ENCODE measurements around the gene CEACAM21.

The CEACAM21 gene

GRCh38 chr19:41587838-41588210, 11.9 kb downstream of the CEACAM21 start:
- no peak for DNase-seq

- no peak for DNase-seq
Measured at GRCh38 chr19:41588497-41589209, 12.7 kb downstream of the CEACAM21 start.

- no peak for DNase-seq
Measured at GRCh38 chr19:41589371-41589770, 13.4 kb downstream of the CEACAM21 start.

GRCh38 chr19:41590936-41591335, 15.0 kb downstream of the CEACAM21 start:
- no peak for DNase-seq

DNA sequence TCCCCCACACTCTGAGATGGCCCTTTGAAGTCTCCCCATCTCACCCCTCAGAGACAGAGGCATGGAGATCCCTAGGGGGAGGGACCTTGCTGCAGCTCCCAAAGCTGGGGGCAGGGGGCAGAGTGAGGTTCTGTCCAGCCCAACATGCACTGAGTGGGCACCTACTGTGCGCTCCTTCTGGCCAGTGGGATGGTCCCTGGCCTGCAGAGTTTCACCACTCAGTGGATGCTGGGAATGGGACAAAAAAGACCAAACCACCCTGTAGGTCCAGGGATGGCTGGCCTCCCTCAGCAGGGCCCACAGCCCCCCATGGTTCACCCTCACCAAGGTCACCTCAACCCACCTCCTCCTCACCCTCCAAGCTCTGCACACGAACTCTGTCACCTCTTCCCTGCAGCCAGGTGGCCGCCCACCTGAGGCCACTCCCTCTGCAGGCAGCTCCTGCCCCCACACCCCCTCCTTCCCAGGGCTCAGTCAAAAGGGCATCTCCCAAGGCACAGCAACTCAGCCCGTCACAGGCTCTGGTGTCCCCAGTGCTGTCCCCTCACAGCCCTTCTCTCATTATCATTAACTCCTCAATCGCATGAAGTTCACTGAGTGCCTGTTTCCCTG, 16.1 kb downstream of the CEACAM21 start:
- no peak for DNase-seq

DNA sequence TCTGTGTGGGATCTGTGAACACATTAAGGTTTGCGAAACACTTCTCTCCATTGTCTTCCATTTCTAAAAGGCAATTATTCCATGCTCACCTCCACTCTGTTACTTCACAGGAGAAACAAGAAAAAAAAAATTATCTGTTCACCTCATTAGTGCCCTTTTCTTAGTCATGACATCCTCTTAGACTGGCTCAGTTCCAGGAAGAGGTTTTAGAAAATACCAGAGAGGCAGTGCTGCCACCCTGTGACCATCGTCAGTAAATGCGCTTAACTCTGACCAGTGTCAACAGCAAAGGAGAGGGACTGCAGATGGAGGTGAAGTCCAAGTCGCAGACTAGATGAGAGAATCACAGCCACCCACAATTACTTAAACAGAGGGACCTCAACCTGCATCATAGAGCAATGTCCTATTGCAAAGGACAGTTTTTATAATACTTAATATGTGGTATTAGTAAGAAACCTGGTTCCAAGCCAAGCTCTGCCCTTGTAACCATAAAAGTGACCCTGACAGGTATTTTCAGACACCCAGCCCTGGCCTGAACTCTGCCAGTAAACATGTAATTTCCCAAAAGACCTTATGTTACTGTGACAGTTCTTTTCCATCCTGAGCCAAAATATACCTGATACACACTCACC, 19.4 kb downstream of the CEACAM21 start:
- DNase-seq = peak; percentile 75

- DNase-seq = no peak
Measured at GRCh38 chr19:41595890-41596280, 19.9 kb downstream of the CEACAM21 start.

- peak; percentile 92 for DNase-seq
Measured at GRCh38 chr19:41597600-41598041, 21.7 kb downstream of the CEACAM21 start.

GRCh38 chr19:41599175-41599966, 23.4 kb downstream of the CEACAM21 start:
- DNase-seq = peak; percentile 5

GRCh38 chr19:41601771-41602170, 25.8 kb downstream of the CEACAM21 start:
- DNase-seq = no peak

DNA sequence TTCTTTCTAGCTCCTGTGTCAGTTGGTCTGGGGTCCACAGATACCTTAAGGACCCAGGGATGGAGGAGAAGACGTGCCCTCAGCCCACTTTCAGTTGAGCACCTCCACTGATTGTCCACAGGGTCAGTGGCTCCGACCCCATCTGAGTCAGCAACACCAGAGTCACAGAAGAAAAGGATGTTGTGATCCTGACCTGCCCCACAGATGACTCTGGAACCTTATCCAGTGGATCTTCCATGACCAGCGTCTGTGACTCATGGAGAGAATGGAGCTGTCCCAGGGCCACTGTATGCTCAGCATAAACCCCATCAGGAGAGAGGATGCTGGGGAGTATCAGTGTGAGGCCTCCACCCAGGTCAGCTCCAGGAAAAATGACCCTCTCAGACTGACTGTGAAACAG, 28.9 kb downstream of the CEACAM21 start:
- DNase-seq = no peak

DNA sequence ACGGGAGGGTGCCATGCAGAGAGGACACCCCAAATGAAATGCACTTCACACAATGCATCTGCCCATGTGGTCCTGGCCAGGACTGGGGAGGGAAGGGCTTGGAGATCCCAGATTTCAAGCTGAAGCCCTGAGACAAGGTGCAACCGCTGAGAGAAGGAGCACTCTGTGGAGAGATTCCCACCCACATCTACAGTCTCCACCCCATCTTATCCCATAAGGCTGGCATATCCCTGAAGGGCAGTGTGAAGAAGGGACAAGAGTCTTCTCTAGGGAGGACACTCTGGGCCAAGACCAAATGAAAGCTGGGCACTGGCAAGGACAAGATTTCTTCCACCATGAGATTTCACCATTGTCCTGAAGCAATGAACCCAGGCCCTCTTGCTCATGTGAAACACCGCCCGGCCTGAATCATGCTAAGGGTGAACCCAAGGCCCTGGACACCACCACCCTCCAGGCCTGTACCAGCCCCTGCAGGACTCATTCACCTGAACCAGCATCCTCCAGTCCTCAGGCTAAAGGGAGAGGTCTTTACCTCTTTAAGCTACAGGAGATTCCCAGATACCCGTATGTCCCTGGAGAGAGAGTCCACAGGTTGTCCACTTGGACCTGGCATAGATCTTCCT, 30.4 kb downstream of the CEACAM21 start:
- DNase-seq = no peak

- DNase-seq = no peak
Measured at GRCh38 chr19:41607668-41608067, 31.7 kb downstream of the CEACAM21 start.

DNA sequence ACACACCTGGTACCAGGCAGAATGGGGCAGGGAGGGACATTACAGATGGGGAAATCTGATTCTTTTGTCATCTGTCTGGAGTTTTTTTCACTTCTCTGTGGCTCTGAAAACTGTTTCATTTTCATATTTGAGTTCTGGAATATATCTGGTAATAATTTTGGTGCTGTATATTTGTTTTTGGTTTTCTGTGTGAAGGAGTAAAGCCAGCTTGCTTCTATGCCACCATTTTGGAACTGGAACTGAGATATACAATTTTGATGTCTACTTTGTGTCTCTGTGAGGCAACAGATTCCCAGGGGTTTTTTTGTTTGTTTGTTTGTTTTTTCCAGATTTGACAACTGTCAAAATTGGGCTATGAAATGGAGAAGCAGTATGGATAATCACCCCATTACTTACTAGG, 34.8 kb downstream of the CEACAM21 start:
- no peak for DNase-seq

GRCh38 chr19:41612483-41612882, 36.5 kb downstream of the CEACAM21 start:
- no peak for DNase-seq

- DNase-seq = no peak
Measured at GRCh38 chr19:41615207-41615606, 39.2 kb downstream of the CEACAM21 start.

DNA sequence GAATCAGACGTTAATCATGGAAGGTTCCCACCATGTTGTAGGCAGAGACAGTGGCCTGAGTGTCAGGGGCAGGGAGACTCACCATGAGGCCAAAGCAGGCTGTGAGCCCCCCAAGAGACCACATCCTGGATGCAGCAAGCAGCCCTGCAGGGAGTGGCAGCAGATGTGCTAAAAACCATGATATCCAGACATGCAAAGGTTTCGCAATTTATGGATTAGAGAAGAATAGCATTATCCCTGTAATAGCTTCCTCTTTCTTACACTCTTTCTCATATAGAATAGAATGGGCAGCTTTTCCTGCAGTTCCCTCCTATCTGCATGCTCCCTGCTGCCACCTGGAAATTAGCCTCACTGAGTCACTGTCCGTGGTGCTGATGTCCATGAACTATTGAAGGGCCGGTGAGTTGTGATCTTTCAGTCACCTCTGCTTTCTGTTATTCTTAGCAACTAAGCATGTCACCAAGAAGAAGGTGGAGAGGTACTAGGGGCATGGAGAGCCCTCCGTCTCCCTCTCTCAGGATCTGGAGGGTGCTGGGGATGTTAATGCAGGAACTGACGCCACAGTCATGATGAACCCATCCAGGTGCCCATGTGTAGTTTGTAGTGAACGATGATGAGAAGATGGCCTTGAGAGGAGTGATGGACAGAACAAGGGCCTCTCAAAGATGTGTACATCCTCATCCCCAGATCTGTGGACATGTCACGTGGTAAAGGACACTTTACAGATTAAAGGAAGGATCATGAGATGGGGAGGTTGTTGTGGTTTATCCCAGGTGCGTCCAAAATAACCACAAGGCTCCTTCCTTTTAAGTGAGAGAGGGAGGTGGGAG, 41.0 kb downstream of the CEACAM21 start:
- DNase-seq = no peak

DNA sequence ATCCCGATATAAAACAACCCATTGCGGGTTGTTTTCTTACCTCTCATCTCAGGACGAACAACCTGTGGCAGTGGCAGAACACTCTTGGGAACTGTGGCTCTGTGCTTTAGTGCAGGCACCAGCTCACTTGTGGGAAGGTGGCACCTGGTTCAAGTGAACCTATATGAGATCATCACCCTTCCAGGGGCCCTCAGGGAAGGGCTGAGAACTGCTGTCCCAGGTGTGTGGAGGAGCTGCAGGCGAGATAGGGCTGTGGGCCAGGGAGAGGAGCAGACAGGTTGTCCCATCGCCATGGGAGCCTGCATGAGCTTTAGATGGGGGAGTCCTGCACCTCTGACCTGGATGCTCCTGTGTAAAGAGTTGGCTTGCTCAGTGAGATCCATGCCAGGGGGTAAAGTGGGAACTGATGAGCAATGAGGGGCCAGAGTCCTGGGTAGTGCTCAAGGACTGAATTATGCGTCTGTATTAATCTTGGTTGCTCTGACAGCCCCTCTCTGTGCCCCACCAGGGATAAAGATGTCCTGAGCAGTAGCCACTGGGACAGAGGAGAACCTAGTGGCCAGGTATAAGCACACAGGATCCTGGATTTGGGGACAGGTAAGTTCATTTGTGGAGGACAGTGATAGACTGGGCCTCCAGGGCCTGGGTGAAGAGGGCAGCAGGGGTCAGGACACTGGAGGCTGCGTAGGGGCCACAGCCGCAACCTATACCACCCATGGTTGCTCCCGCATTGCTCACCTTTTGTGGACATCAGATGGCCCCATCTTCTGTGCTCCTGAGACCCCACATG, 42.2 kb downstream of the CEACAM21 start:
- DNase-seq = no peak

DNA sequence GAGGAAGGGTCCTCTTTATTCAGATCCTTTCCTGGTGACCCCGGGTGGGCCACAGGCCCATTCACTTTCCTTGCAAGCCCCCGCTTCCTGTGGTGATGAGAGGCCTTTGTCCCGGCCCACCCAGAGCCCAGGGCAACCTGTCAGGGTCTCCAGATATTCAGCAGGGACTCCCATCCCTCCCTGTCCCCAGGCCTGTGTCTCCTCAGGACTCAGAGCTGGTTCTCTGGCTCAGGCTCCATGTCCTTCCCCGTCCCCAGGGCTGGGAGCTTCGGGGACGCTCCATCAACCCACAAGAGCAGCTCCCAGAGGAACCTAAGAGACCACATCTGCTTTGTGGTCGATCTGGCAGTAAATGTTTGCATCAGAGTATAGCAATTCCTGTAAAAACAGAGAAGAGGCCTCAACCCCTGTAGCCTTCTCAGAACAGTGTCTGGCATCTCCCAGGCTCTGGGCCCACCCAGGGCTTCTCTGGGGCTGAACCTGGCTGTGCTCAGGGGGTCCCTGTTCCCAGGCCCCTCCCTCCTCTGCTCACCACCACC, 43.1 kb downstream of the CEACAM21 start:
- no peak for DNase-seq

- DNase-seq = no peak
Measured at GRCh38 chr19:41620171-41620570, 44.2 kb downstream of the CEACAM21 start.

- no peak for DNase-seq
Measured at GRCh38 chr19:41621226-41621625, 45.3 kb downstream of the CEACAM21 start.
